OCI-LY3 (cell line): ENCODE measurements around the gene GRAMD2B.

Experiments used
- H2AFZ ChIP-seq: fragments of 200-600, 300-600 bp; shearing (Covaris generic); 2 replicates; pipeline ENCODE4 v1.6.0; 2014; ENCODE audit warnings: antibody characterized with exemption, low read depth, low read length
- H3K27ac ChIP-seq: fragments of 200-600, 300-600 bp; sonication (generic); 2 replicates; pipeline ENCODE4 v1.5.1; 2014; ENCODE audit warnings: mild to moderate bottlenecking, low read length, moderate library complexity, mixed read lengths
- H3K27me3 ChIP-seq: fragments of 200-600, 300-600 bp; sonication (generic); 2 replicates; pipeline ENCODE4 v1.6.1; 2014; ENCODE audit warnings: low read depth, low read length, mixed read lengths
- H3K36me3 ChIP-seq: fragments of 200-600, 300-600 bp; sonication (generic); replicated peaks from 2 replicates; pipeline ENCODE3; 2014; ENCODE audit warnings: low read depth, low read length, mixed read lengths
- H3K4me1 ChIP-seq: fragments of 300-600, 200-600 bp; sonication (generic); 2 replicates; pipeline ENCODE4 v1.6.1; 2014; ENCODE audit warnings: low read length, mixed read lengths
- H3K4me2 ChIP-seq: fragments of 200-600, 300-600 bp; sonication (generic); 2 replicates; pipeline ENCODE4 v1.6.1; 2014; ENCODE audit warnings: low read length, mixed read lengths
- H3K4me3 ChIP-seq: fragments of 300-600, 200-600 bp; sonication (generic); 2 replicates; pipeline ENCODE4 v1.5.1; 2014; ENCODE audit warnings: antibody characterized with exemption, mild to moderate bottlenecking, low read length, moderate library complexity
- H3K79me2 ChIP-seq: fragments of 300-600, 200-600 bp; shearing (Covaris generic); 2 replicates; pipeline ENCODE4 v1.6.1; 2014; ENCODE audit warnings: mild to moderate bottlenecking, low read length, mixed read lengths
- H3K9ac ChIP-seq: fragments of 300-600, 200-600 bp; shearing (Covaris generic); 2 replicates; pipeline ENCODE4 v1.6.0; 2014; ENCODE audit warnings: mild to moderate bottlenecking, low read length, moderate library complexity
- H3K9me3 ChIP-seq: fragments of 200-600, 300-600 bp; shearing (Covaris generic); 2 replicates; pipeline ENCODE4 v1.6.1; 2014; ENCODE audit warnings: low read length, mixed read lengths; ENCODE audit not compliant: insufficient read depth
- H4K20me1 ChIP-seq: fragments of 200-600, 300-600 bp; sonication (generic); 2 replicates; pipeline ENCODE4 v1.6.1; 2016; ENCODE audit warnings: low read length, mixed read lengths; ENCODE audit not compliant: insufficient read depth
- CTCF ChIP-seq: fragments of 200-600, 300-600 bp; sonication (generic); IDR thresholded peaks from 2 replicates; pipeline ENCODE4 v1.5.1; 2014; ENCODE audit warnings: antibody characterized with exemption, low read length, low read depth
- EZH2phosphoT487 ChIP-seq: fragments of 200-600 bp; shearing (Covaris generic); IDR thresholded peaks from 2 replicates; pipeline ENCODE4 v1.6.1; 2018; ENCODE audit warnings: antibody characterized with exemption, mixed run types, low read depth

Gene GRAMD2B

DNA sequence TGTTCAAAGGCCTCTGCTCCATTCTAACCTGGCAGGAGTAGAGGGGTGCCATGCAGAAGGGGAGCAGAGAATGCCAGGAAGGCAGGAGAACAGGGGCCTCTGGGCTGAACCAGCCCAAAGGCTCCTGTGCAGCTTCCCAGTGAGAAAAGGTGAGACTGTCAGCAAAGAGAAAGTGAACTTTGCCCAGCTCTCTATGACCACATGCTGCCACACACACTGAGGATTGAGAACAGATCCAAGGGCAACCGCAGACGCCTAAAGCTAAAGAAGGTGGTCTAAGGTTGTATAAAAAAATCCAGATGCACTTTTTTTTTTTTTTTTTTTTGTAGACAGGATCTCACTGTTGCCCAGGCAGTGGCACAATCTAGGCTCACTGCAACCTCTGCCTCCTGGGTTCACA, 120.5 kb downstream of the GRAMD2B start:
- TF ChIP-seq CTCF (no peak), EZH2phosphoT487 (no peak)
- Histone ChIP-seq H3K36me3 (no peaks in the 10 kb centered on the region), H3K27ac (no peak overlapping the region), H3K9me3 (no peaks in the 10 kb centered on the region), H3K4me2 (no peak overlapping the region), H2AFZ (no peak overlapping the region), H3K4me3 (no peak overlapping the region), H3K79me2 (no peaks in the 10 kb centered on the region), H3K27me3 (no peaks in the 10 kb centered on the region), H3K4me1 (no peaks in the 10 kb centered on the region), H4K20me1 (no peaks in the 10 kb centered on the region), H3K9ac (no peak overlapping the region)
